Heart right ventricle (tissue), 16 donors: ENCODE measurements around the gene HAGHL. TPM values are rescaled to one million over a fixed set of nuclear protein-coding genes. Genes with fewer than 3 reads are reported as not detected.
A peak's percentile ranks its signal among the peaks of the same experiment; 100 is the strongest.
"Not testable (repeated sequence)": the region's sequence is repeated elsewhere in the genome, so short reads cannot be mapped to it uniquely, and the experiment has no call there.

Experiments
- ATAC-seq, 8 donors: fragments of 200-7000 bp; cut with Tn5 transposase; one replicate each; pipeline ENCODE4 v1.9.1; 2020; ENCODE audit warnings: mild to moderate bottlenecking in 8 of 8, moderate library complexity in 8 of 8, moderate number of reproducible peaks in 1 of 8
- DNase-seq, 2 donors: peaks; one replicate each; pipeline ENCODE4 v3.0.0-alpha.2; 2020
- H3K27ac ChIP-seq, 10 donors: fragments of 200-600 bp; sonication (generic) in 2 of 10; one replicate each; pipeline versions ENCODE4 v1.5.0 to v1.8.0; 2020 to 2022; ENCODE audit warnings: mild to moderate bottlenecking in 3 of 10
- H3K27me3 ChIP-seq, 7 donors: fragments of 200-600 bp; one replicate each; pipeline ENCODE4 v1.8.0; 2021 to 2022; ENCODE audit warnings: mild to moderate bottlenecking in 2 of 7
- H3K36me3 ChIP-seq, 9 donors: fragments of 200-600 bp; sonication (generic) in 1 of 9; one replicate each; pipeline versions ENCODE4 v1.5.0 to v1.8.0; 2020 to 2022; ENCODE audit warnings: mild to moderate bottlenecking in 2 of 9
- H3K4me1 ChIP-seq, 9 donors: fragments of 200-600 bp; sonication (generic) in 1 of 9; one replicate each; pipeline versions ENCODE4 v1.5.0 to v1.8.0; 2020 to 2022; ENCODE audit warnings: mild to moderate bottlenecking in 4 of 9
- H3K4me3 ChIP-seq, 10 donors: fragments of 200-600 bp; sonication (generic) in 2 of 10; one replicate each; pipeline versions ENCODE4 v1.5.0 to v1.8.0; 2020 to 2022; ENCODE audit warnings: mild to moderate bottlenecking in 7 of 10, moderate library complexity in 2 of 10
- H3K9me3 ChIP-seq, 11 donors: fragments of 200-600 bp in 10 of 11; sonication (generic) in 2 of 11; one replicate each; pipeline versions ENCODE4 v1.5.0 to v1.8.0; 2013 to 2022; ENCODE audit warnings: mild to moderate bottlenecking in 2 of 11, control low read depth in 1 of 11, moderate library complexity in 1 of 11
- CTCF ChIP-seq, 9 donors: fragments of 200-600 bp; sonication (generic) in 2 of 9; IDR thresholded peaks; one replicate each; pipeline versions ENCODE4 v1.5.0 to v1.8.0; 2021 to 2022; ENCODE audit warnings: antibody characterized with exemption in 9 of 9, mild to moderate bottlenecking in 5 of 9, moderate library complexity in 1 of 9
- WGBS, 2 donors: extraction: QIAGEN DNeasy Blood & Tissue Kit; methylation state at CpG; one replicate each; pipeline ENCODE4 v1.1.7; 2013; ENCODE audit warnings: inconsistent platforms in 1 of 2; 5-methylcytosine and 5-hydroxymethylcytosine counted together
- intact Hi-C, 10 donors: fragments of 100-400 bp; cut with DNase I; formaldehyde crosslinking; loops; one replicate each; pipeline versions ENCODE4 v1.11.1 to v1.14.2; 2022
- polyA plus RNA-seq, 2 donors: library from polyadenylated mRNA; stranded (reverse); fragments of 200-250 nt; gene quantifications; one replicate each; pipeline ENCODE4 v1.2.3, GENCODE V29; 2013
- total RNA-seq, 10 donors: library from RNA; stranded (reverse); fragmentation: NEBNext Ultra II Directional in 3 of 10; extraction: Animal tissue kit (Norgen Biotek cat#: 25700) in 3 of 10; gene quantifications; one replicate each; pipeline versions ENCODE4 v1.2.1 to v1.2.4, GENCODE V29; 2021 to 2023
- donor health status: Arrhythmogenic right ventricular cardiomyopathy.
- donor health status: ischemic (EF 13 %, LVEDD 7.1; RV severe dilation, severe dysfunction).
- donor health status: healthy with polysubstance abuse.
- donor health status: DM: no; HTN: yes; CAD: no.
- donor health status: DM: no; HTN: no; CAD: no.
- donor health status: ischemic (EF 25% LVEDD 6.9; RV normal size, moderate dysfunction).
- donor health status: ischemic (EF 25% LVEDD 5.7; RV mildly dilated, moderate dysfunction).
- donor health status: healthy.
- donor health status: DM: yes; HTN: yes; CAD: no.
- donor health status: Ischemic cardiomyopathy.
- donor health status: ischemic (EF 35%, LVEDD 5.7; RV mildly dilated, moderate dysfunction).
- donor health status: nonischemic (EF 11% LVEDD 7.7; RV severe dilation, severe dysfunction).
- donor health status: DM: yes; HTN: yes; CAD: no.
- donor health status: PGD.
- donor health status: ischemic (EF 29% LVEDD 5.4; RV normal size, mild dysfunction).
- donor health status: nonischemic (EF 23%, LVEDD 6.1; RV moderate dilation, normal function).

HAGHL gene
- total and polyA plus RNA-seq, 12 donors = 5.1 to 80.0 (median 10.9) TPM

GRCh38 chr16:740764-741505 lies 14.0 kb downstream of the HAGHL start, which contains the start of gene CIAO3:
Gene CIAO3 (minus strand): TSS chr16:740997. CDS start chr16:740985, 12 bp downstream.
- peak within 1 kb of the TSS in 9 of 10 donors; percentile 44 to 90 (median 82) for H3K27ac ChIP-seq
- peak; percentile 88 to 99 (median 97) for TF ChIP-seq CTCF (IDR thresholded peaks at IDR 0.05)
- WGBS, 2 donors = 1% methylated on average over 72 to 79 of the region's 79 CpGs

GRCh38 chr16:741986-742629 lies 15.2 kb downstream of the HAGHL start:
- no peak for DNase-seq
- Histone ChIP-seq H3K4me3 (no peak overlapping the region), H3K36me3 (peaks cover 0 to 23% (median 6%) of the 10 kb centered on the region in 9 donors), H3K27me3 (peaks cover 0 to 18% (median 4%) of the 10 kb centered on the region in 7 donors), H3K27ac (no peak overlapping the region), H3K4me1 (peaks cover 7 to 19% (median 15%) of the 10 kb centered on the region in 9 donors), H3K9me3 (no peaks in the 10 kb centered on the region)
- intact Hi-C loops = loop anchor here in 4 of 10 donors (1.0 to 5.0 kb wide), 3 partner anchors 29 to 45 kb away; partner anchors contain the start of genes CHTF18 (in 1 of the 4) and RPUSD1 (in 1 of the 4)
- ATAC-seq = no peak
- no peak for TF ChIP-seq CTCF (IDR thresholded peaks at IDR 0.05)
- 87 to 88% methylated on average over 15 of the region's 15 CpGs for WGBS, 2 donors

More at GRCh38 chr16:740764-741505, 14.0 kb downstream of the HAGHL start, which contains the start of gene CIAO3:
- peaks cover 0 to 18% (median 4%) of the 10 kb centered on the region in 7 donors for H3K27me3 ChIP-seq
- H3K4me1 ChIP-seq = peaks cover 7 to 19% (median 15%) of the 10 kb centered on the region in 9 donors
- H3K9me3 ChIP-seq = no peaks in the 10 kb centered on the region
- peak within 1 kb of the TSS; percentile 68 to 100 (median 94) for H3K4me3 ChIP-seq
- intact Hi-C loops = loop anchor here in 4 of 10 donors (1.0 to 5.0 kb wide), 3 partner anchors 28 to 46 kb away; partner anchors contain the start of genes CHTF18 (in 1 of the 4) and RPUSD1 (in 1 of the 4)
- H3K36me3 ChIP-seq = peaks cover 0 to 35% (median 18%) of the 10 kb centered on the region in 9 donors
- DNase-seq (peak; percentile 87 to 91), ATAC-seq (peak; percentile 91 to 96 (median 92))

GRCh38 chr16:742894-743293 lies 16.0 kb downstream of the HAGHL start:
- not testable (repeated sequence) for H3K27ac ChIP-seq, H3K9me3 ChIP-seq, ATAC-seq, H3K4me3 ChIP-seq, DNase-seq
- intact Hi-C loops = loop anchor here in 1 of 10 donors (5.0 kb wide), 1 partner anchor 44 kb away; the partner anchor contains the start of genes CHTF18 and RPUSD1
- Histone ChIP-seq H3K36me3 (peaks cover 0 to 15% (median 0%) of the 10 kb centered on the region in 9 donors), H3K27me3 (peaks cover 0 to 18% (median 4%) of the 10 kb centered on the region in 7 donors), H3K4me1 (peaks cover 7 to 19% (median 15%) of the 10 kb centered on the region in 9 donors)
- WGBS, 2 donors = 78 to 83% methylated on average over 14 of the region's 14 CpGs

- ATAC-seq (no peak), DNase-seq (no peak)
- intact Hi-C loops = loop anchor here in 1 of 10 donors (5.0 kb wide), 1 partner anchor 43 kb away; the partner anchor contains the start of genes CHTF18 and RPUSD1
- Histone ChIP-seq H3K27ac (no peak overlapping the region), H3K9me3 (no peaks in the 10 kb centered on the region), H3K27me3 (peaks cover 0 to 18% (median 4%) of the 10 kb centered on the region in 7 donors), H3K36me3 (peaks cover 0 to 6% (median 0%) of the 10 kb centered on the region in 9 donors), H3K4me1 (peaks cover 7 to 19% (median 15%) of the 10 kb centered on the region in 9 donors), H3K4me3 (no peak overlapping the region)
- TF ChIP-seq CTCF (IDR thresholded peaks at IDR 0.05) = no peak
- WGBS, 2 donors = 76 to 79% methylated on average over 21 of the region's 21 CpGs
Measured at GRCh38 chr16:743794-744500, 17.0 kb downstream of the HAGHL start.
